ENCODE data around the gene GPC1. TPM values are rescaled to one million over a fixed set of nuclear protein-coding genes. Genes with fewer than 3 reads are reported as not detected.

Gene GPC1
- total RNA-seq, 2 donors from 2014 or later: 80.7 to 447 TPM

- DNase-seq (ENCODE audit: low spot score): no peak
- Histone ChIP-seq H3K36me3 (no peaks in the 10 kb centered on the region), H3K9me3 (no peaks in the 10 kb centered on the region), H3K4me3 (no peak overlapping the region), H3K4me1 (replicated peaks) (no peaks in the 10 kb centered on the region), H3K27me3 (replicated peaks; ENCODE audit: insufficient read depth) (no peaks in the 10 kb centered on the region), H3K27ac (no peak overlapping the region)
- 96% methylated on average over 15 of the region's 15 CpGs for WGBS
- TF ChIP-seq POLR2AphosphoS5 (IDR thresholded peaks at IDR 0.05): no peak
- TF ChIP-seq CTCF (IDR thresholded peaks at IDR 0.05): no peak
- TF ChIP-seq POLR2A (IDR thresholded peaks at IDR 0.05): no peak
- intact Hi-C loops (cut with DNase I): no loop called here
Measured at GRCh38 chr2:240405133-240405532, 30.3 kb upstream of the GPC1 start.

- DNase-seq (ENCODE audit: low spot score): no peak
- H3K4me3 ChIP-seq: no peak overlapping the region
- no peaks in the 10 kb centered on the region for H3K4me1 ChIP-seq (replicated peaks)
- WGBS: 82% methylated on average over 9 of the region's 9 CpGs
- no peaks in the 10 kb centered on the region for H3K9me3 ChIP-seq
- no peaks in the 10 kb centered on the region for H3K27me3 ChIP-seq (replicated peaks; ENCODE audit: insufficient read depth)
- H3K27ac ChIP-seq: no peak overlapping the region
- TF ChIP-seq POLR2A (IDR thresholded peaks at IDR 0.05): no peak
- no peak for TF ChIP-seq CTCF (IDR thresholded peaks at IDR 0.05)
- no peak for TF ChIP-seq POLR2AphosphoS5 (IDR thresholded peaks at IDR 0.05)
- intact Hi-C loops (cut with DNase I): no loop called here
- H3K36me3 ChIP-seq: no peaks in the 10 kb centered on the region
Measured at GRCh38 chr2:240405684-240406313, 29.7 kb upstream of the GPC1 start.

DNA sequence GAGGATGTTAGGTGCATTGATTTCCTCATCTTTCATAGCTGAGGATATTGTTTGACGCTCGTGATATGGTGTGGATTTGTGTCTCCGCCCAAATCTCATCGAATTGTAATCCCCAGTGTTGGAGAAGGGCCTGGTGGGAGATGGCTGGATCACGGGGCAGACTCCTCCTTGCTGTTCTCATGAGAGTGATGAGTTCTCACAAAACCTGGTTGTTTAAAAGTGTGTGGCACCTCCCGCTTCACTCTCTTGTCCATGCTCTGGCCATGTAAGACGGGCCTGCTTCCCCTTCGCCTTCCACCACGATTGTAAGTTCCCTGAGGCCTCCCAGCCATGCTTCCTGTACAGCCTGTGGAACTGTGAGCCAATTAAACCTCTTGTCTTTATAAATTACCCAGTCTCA, 28.4 kb upstream of the GPC1 start:
- Histone ChIP-seq H3K36me3 (no peaks in the 10 kb centered on the region), H3K4me1 (replicated peaks) (no peaks in the 10 kb centered on the region), H3K27ac (no peak overlapping the region), H3K4me3 (no peak overlapping the region), H3K27me3 (replicated peaks; ENCODE audit: insufficient read depth) (no peaks in the 10 kb centered on the region), H3K9me3 (no peaks in the 10 kb centered on the region)
- TF ChIP-seq POLR2A (IDR thresholded peaks at IDR 0.05): no peak
- TF ChIP-seq CTCF (IDR thresholded peaks at IDR 0.05): no peak
- TF ChIP-seq POLR2AphosphoS5 (IDR thresholded peaks at IDR 0.05): no peak
- 95% methylated on average over 9 of the region's 9 CpGs for WGBS
- intact Hi-C loops (cut with DNase I): no loop called here
- no peak for DNase-seq (ENCODE audit: low spot score)

GRCh38 chr2:240410004-240410403, 25.5 kb upstream of the GPC1 start:
- intact Hi-C loops (cut with DNase I): no loop called here
- WGBS: 64% methylated on average over 8 of the region's 8 CpGs
- TF ChIP-seq CTCF (IDR thresholded peaks at IDR 0.05) (no peak), POLR2AphosphoS5 (IDR thresholded peaks at IDR 0.05) (no peak), POLR2A (IDR thresholded peaks at IDR 0.05) (no peak)
- Histone ChIP-seq H3K27me3 (replicated peaks; ENCODE audit: insufficient read depth) (no peaks in the 10 kb centered on the region), H3K9me3 (no peaks in the 10 kb centered on the region), H3K36me3 (no peaks in the 10 kb centered on the region), H3K4me3 (no peak overlapping the region), H3K27ac (no peak overlapping the region), H3K4me1 (replicated peaks) (no peaks in the 10 kb centered on the region)
- no peak for DNase-seq (ENCODE audit: low spot score)

GRCh38 chr2:240410808-240411207, 24.7 kb upstream of the GPC1 start:
- 82% methylated on average over 21 of the region's 21 CpGs for WGBS
- no peak for TF ChIP-seq CTCF (IDR thresholded peaks at IDR 0.05)
- TF ChIP-seq POLR2AphosphoS5 (IDR thresholded peaks at IDR 0.05): no peak
- TF ChIP-seq POLR2A (IDR thresholded peaks at IDR 0.05): no peak
- intact Hi-C loops (cut with DNase I): no loop called here
- H3K27ac ChIP-seq: no peak overlapping the region
- no peak overlapping the region for H3K4me3 ChIP-seq
- H3K27me3 ChIP-seq (replicated peaks; ENCODE audit: insufficient read depth): no peaks in the 10 kb centered on the region
- H3K36me3 ChIP-seq: no peaks in the 10 kb centered on the region
- no peak for DNase-seq (ENCODE audit: low spot score)
- H3K4me1 ChIP-seq (replicated peaks): no peaks in the 10 kb centered on the region
- no peaks in the 10 kb centered on the region for H3K9me3 ChIP-seq
